Measurements from ENCODE around the gene CCDC178. TPM values are rescaled to one million over a fixed set of nuclear protein-coding genes. Genes with fewer than 3 reads are reported as not detected.

The CCDC178 gene
- total and polyA plus RNA-seq, 2 of the 4 experiments (the other 2 are of a cell fraction) = not detected

DNA sequence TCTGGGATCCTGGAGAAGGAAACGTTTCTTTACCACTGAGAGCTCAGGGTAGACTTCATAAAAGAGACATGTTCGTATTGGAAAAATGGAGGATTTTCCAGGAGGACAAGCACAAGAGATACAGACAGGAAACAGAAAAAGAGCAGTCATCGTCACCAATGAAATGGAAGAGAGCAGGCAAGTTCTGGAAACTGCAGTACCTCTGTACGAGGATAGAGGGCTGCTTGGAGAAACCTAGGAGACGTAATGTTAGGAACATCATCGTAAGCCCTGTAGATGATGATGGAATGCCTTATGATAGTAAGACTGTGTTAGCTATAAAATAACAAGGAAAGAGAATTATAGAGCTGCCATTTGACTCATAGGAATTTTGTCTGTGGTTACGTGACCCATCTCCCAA, 546.6 kb downstream of the CCDC178 start:
- no TSS peak for BruUV-seq (replicated peaks)
- H3K27ac ChIP-seq (ENCODE audit: insufficient read depth, low read length) = no peak overlapping the region
- H4K5ac ChIP-seq (ENCODE audit: low read depth, low read length) = no peak overlapping the region
- POLR2A ChIA-PET (ENCODE audit: unreplicated experiment) = no interaction called here
- no peak overlapping the region for H3K18ac ChIP-seq (ENCODE audit: low read depth, low read length)
- DNase-seq (no peak), ATAC-seq (ENCODE audit: low read depth) (no peak)
- no peak overlapping the region for H3K9ac ChIP-seq (ENCODE audit: low read depth, low read length)
- H3K23ac ChIP-seq (ENCODE audit: low read depth, low read length) = no peak overlapping the region
- no peak overlapping the region for H3K4me2 ChIP-seq (ENCODE audit: low read depth, low read length)
- H3K9me3 ChIP-seq (ENCODE audit: control insufficient read depth, insufficient read depth, low read length) = 0 out of 2 replicates have a peak, but pooled peaks cover 3% of the 10 kb centered on the region
- H3K4ac ChIP-seq (ENCODE audit: low read depth, low read length) = no peak overlapping the region
- no peak overlapping the region for H2BK120ac ChIP-seq (ENCODE audit: low read depth, low read length)
- no peak overlapping the region for H2BK20ac ChIP-seq (ENCODE audit: low read depth, low read length)
- H2BK15ac ChIP-seq (ENCODE audit: low read depth, low read length) = no peak overlapping the region
- H2AFZ ChIP-seq (replicated peaks; ENCODE audit: low read length, poor library complexity) = no peak overlapping the region
- 59% methylated on average over 4 of the region's 7 CpGs; no CpG with 5 or more reads in 1 of the 2 experiments for WGBS, 2 experiments (ENCODE audit: extremely low coverage in 2 of 2, insufficient read length in 1 of 2)
- no peaks in the 10 kb centered on the region for H3K9me1 ChIP-seq (ENCODE audit: insufficient read depth, low read length)
- no peak overlapping the region for H3K56ac ChIP-seq (ENCODE audit: extremely low read depth, insufficient read depth, low read length)
- no peak overlapping the region for H4K91ac ChIP-seq (ENCODE audit: insufficient read depth, low read depth, low read length)
- in situ Hi-C loops (cut with MboI; ENCODE audit: low sequenced_read_pairs) (no loop called here), intact Hi-C loops (cut with micrococcal nuclease) (no loop called here), dilution Hi-C loops (cut with HindIII; ENCODE audit: low sequenced_read_pairs, unreplicated experiment) (no loop called here)
- H3K4me1 ChIP-seq (ENCODE audit: control insufficient read depth, insufficient read depth, low read length) = no peaks in the 10 kb centered on the region
- H2AK9ac ChIP-seq (replicated peaks; ENCODE audit: low read depth, low read length, poor library complexity) = no peak overlapping the region
- no peak overlapping the region for H2AK5ac ChIP-seq (ENCODE audit: low read depth, low read length)
- no peaks in the 10 kb centered on the region for H3K79me1 ChIP-seq (ENCODE audit: low read depth in 1 of 2, low read length in 2 of 2)
- no peak overlapping the region for H3K14ac ChIP-seq (replicated peaks; ENCODE audit: low read depth, low read length)
- TF ChIP-seq RAD21 (IDR thresholded peaks at IDR 0.05; ENCODE audit: low read length) (no peak), SMC3 (IDR thresholded peaks at IDR 0.05; ENCODE audit: low read depth, low read length) (no peak), MAZ (IDR thresholded peaks at IDR 0.05; ENCODE audit: borderline replicate concordance, low read depth, low read length) (no peak)
- H3K27me3 ChIP-seq (ENCODE audit: control insufficient read depth, insufficient read depth, low read length) = no peaks in the 10 kb centered on the region
- no peaks in the 10 kb centered on the region for H3K36me3 ChIP-seq (ENCODE audit: control insufficient read depth, insufficient read depth, low read length)
- H3K4me3 ChIP-seq (ENCODE audit: insufficient read depth, low read depth, low read length) = no peak overlapping the region
- CTCF ChIA-PET = no interaction called here
- no peaks in the 10 kb centered on the region for H4K20me1 ChIP-seq (ENCODE audit: insufficient read depth, low read length)
- no peak overlapping the region for H4K8ac ChIP-seq (ENCODE audit: low read depth in 2 of 2, low read length in 2 of 2)
- H2BK5ac ChIP-seq (ENCODE audit: low read depth, low read length, poor library complexity, severe bottlenecking) = no peak overlapping the region
